Measurements from ENCODE around the gene TBX2. TPM values are rescaled to one million over a fixed set of nuclear protein-coding genes. Genes with fewer than 3 reads are reported as not detected.
A peak's percentile ranks its signal among the peaks of the same experiment; 100 is the strongest.

Gene TBX2
- total and polyA plus RNA-seq, 2 donors, result 2.1 to 3.2 TPM

GRCh38 chr17:61392679-61393078 lies 7.0 kb upstream of the TBX2 start:
- WGBS, result 93% methylated on average over 3 of the region's 3 CpGs
- no peak for DNase-seq (ENCODE audit: low read depth in 6 of 9, low spot score in 9 of 9)
- H3K9me3 ChIP-seq (ENCODE audit: control insufficient read depth in 2 of 2, insufficient read depth in 1 of 2, low read length in 1 of 2), result no peaks in the 10 kb centered on the region
- peaks cover 0 to 6% of the 10 kb centered on the region in 2 donors for H3K4me1 ChIP-seq (ENCODE audit: control insufficient read depth in 2 of 2, insufficient read depth in 2 of 2, low read length in 2 of 2)
- H3K27me3 ChIP-seq (ENCODE audit: control insufficient read depth in 2 of 2, insufficient read depth in 1 of 2, low read length in 1 of 2), result peaks cover 35 to 85% of the 10 kb centered on the region in 2 donors
- no peaks in the 10 kb centered on the region for H3K36me3 ChIP-seq (ENCODE audit: control insufficient read depth in 2 of 2, insufficient read depth in 2 of 2, low read length in 1 of 2)
- H3K4me3 ChIP-seq (ENCODE audit: low read length in 2 of 2), result no peak overlapping the region
- no peak overlapping the region for H3K27ac ChIP-seq (ENCODE audit: low read depth in 1 of 2, low read length in 1 of 2)

- DNase-seq (ENCODE audit: low read depth in 6 of 9, low spot score in 9 of 9), result no peak
- 90% methylated on average over 3 of the region's 3 CpGs for WGBS
- Histone ChIP-seq H3K36me3 (ENCODE audit: control insufficient read depth in 2 of 2, insufficient read depth in 2 of 2, low read length in 1 of 2) (no peaks in the 10 kb centered on the region), H3K4me1 (ENCODE audit: control insufficient read depth in 2 of 2, insufficient read depth in 2 of 2, low read length in 2 of 2) (peaks cover 0 to 10% of the 10 kb centered on the region in 2 donors), H3K4me3 (ENCODE audit: low read length in 2 of 2) (no peak overlapping the region), H3K27ac (ENCODE audit: low read depth in 1 of 2, low read length in 1 of 2) (no peak overlapping the region), H3K27me3 (ENCODE audit: control insufficient read depth in 2 of 2, insufficient read depth in 1 of 2, low read length in 1 of 2) (peaks cover 44 to 94% of the 10 kb centered on the region in 2 donors), H3K9me3 (ENCODE audit: control insufficient read depth in 2 of 2, insufficient read depth in 1 of 2, low read length in 1 of 2) (no peaks in the 10 kb centered on the region)
Measured at GRCh38 chr17:61393550-61393903, 6.1 kb upstream of the TBX2 start.

- DNase-seq (ENCODE audit: low read depth in 6 of 9, low spot score in 9 of 9), result no peak
- Histone ChIP-seq H3K27ac (ENCODE audit: low read depth in 1 of 2, low read length in 1 of 2) (no peak overlapping the region), H3K4me1 (ENCODE audit: control insufficient read depth in 2 of 2, insufficient read depth in 2 of 2, low read length in 2 of 2) (peaks cover 0 to 14% of the 10 kb centered on the region in 2 donors), H3K9me3 (ENCODE audit: control insufficient read depth in 2 of 2, insufficient read depth in 1 of 2, low read length in 1 of 2) (no peaks in the 10 kb centered on the region), H3K36me3 (ENCODE audit: control insufficient read depth in 2 of 2, insufficient read depth in 2 of 2, low read length in 1 of 2) (no peaks in the 10 kb centered on the region), H3K4me3 (ENCODE audit: low read length in 2 of 2) (no peak overlapping the region), H3K27me3 (ENCODE audit: control insufficient read depth in 2 of 2, insufficient read depth in 1 of 2, low read length in 1 of 2) (peaks cover 49 to 99% of the 10 kb centered on the region in 2 donors)
- 92% methylated on average over 7 of the region's 7 CpGs for WGBS
Measured at GRCh38 chr17:61393904-61394629, 5.6 kb upstream of the TBX2 start.

GRCh38 chr17:61394630-61395408 lies 4.8 kb upstream of the TBX2 start:
- H3K9me3 ChIP-seq (ENCODE audit: control insufficient read depth in 2 of 2, insufficient read depth in 1 of 2, low read length in 1 of 2), result no peaks in the 10 kb centered on the region
- WGBS, result 90% methylated on average over 10 of the region's 10 CpGs
- H3K27ac ChIP-seq (ENCODE audit: low read depth in 1 of 2, low read length in 1 of 2), result no peak overlapping the region
- peaks cover 0 to 12% of the 10 kb centered on the region in 2 donors for H3K4me1 ChIP-seq (ENCODE audit: control insufficient read depth in 2 of 2, insufficient read depth in 2 of 2, low read length in 2 of 2)
- no peak overlapping the region for H3K4me3 ChIP-seq (ENCODE audit: low read length in 2 of 2)
- H3K36me3 ChIP-seq (ENCODE audit: control insufficient read depth in 2 of 2, insufficient read depth in 2 of 2, low read length in 1 of 2), result no peaks in the 10 kb centered on the region
- DNase-seq (ENCODE audit: low read depth in 6 of 9, low spot score in 9 of 9), result no peak
- H3K27me3 ChIP-seq (ENCODE audit: control insufficient read depth in 2 of 2, insufficient read depth in 1 of 2, low read length in 1 of 2), result peaks cover 57 to 100% of the 10 kb centered on the region in 2 donors

GRCh38 chr17:61395409-61395982 lies 4.1 kb upstream of the TBX2 start:
- H3K4me1 ChIP-seq (ENCODE audit: control insufficient read depth in 2 of 2, insufficient read depth in 2 of 2, low read length in 2 of 2), result peaks cover 0 to 12% of the 10 kb centered on the region in 2 donors
- H3K4me3 ChIP-seq (ENCODE audit: low read length in 2 of 2), result no peak overlapping the region
- H3K27ac ChIP-seq (ENCODE audit: low read depth in 1 of 2, low read length in 1 of 2), result no peak overlapping the region
- no peak for DNase-seq (ENCODE audit: low read depth in 6 of 9, low spot score in 9 of 9)
- peaks cover 63 to 98% of the 10 kb centered on the region in 2 donors for H3K27me3 ChIP-seq (ENCODE audit: control insufficient read depth in 2 of 2, insufficient read depth in 1 of 2, low read length in 1 of 2)
- H3K36me3 ChIP-seq (ENCODE audit: control insufficient read depth in 2 of 2, insufficient read depth in 2 of 2, low read length in 1 of 2), result no peaks in the 10 kb centered on the region
- H3K9me3 ChIP-seq (ENCODE audit: control insufficient read depth in 2 of 2, insufficient read depth in 1 of 2, low read length in 1 of 2), result no peaks in the 10 kb centered on the region
- WGBS, result 31% methylated on average over 38 of the region's 38 CpGs

GRCh38 chr17:61395983-61396585 lies 3.6 kb upstream of the TBX2 start:
- 9% methylated on average over 63 of the region's 63 CpGs for WGBS
- Histone ChIP-seq H3K36me3 (ENCODE audit: control insufficient read depth in 2 of 2, insufficient read depth in 2 of 2, low read length in 1 of 2) (no peaks in the 10 kb centered on the region), H3K4me3 (ENCODE audit: low read length in 2 of 2) (no peak overlapping the region), H3K27ac (ENCODE audit: low read depth in 1 of 2, low read length in 1 of 2) (no peak overlapping the region), H3K9me3 (ENCODE audit: control insufficient read depth in 2 of 2, insufficient read depth in 1 of 2, low read length in 1 of 2) (no peaks in the 10 kb centered on the region), H3K27me3 (ENCODE audit: control insufficient read depth in 2 of 2, insufficient read depth in 1 of 2, low read length in 1 of 2) (peaks cover 67 to 98% of the 10 kb centered on the region in 2 donors), H3K4me1 (ENCODE audit: control insufficient read depth in 2 of 2, insufficient read depth in 2 of 2, low read length in 2 of 2) (peaks cover 0 to 12% of the 10 kb centered on the region in 2 donors)
- no peak for DNase-seq (ENCODE audit: low read depth in 6 of 9, low spot score in 9 of 9)

GRCh38 chr17:61396586-61397085 lies 3.0 kb upstream of the TBX2 start:
- H3K4me1 ChIP-seq (ENCODE audit: control insufficient read depth in 2 of 2, insufficient read depth in 2 of 2, low read length in 2 of 2), result peaks cover 0 to 12% of the 10 kb centered on the region in 2 donors
- 9% methylated on average over 46 of the region's 46 CpGs for WGBS
- DNase-seq (ENCODE audit: low read depth in 6 of 9, low spot score in 9 of 9), result no peak
- peaks cover 73 to 98% of the 10 kb centered on the region in 2 donors for H3K27me3 ChIP-seq (ENCODE audit: control insufficient read depth in 2 of 2, insufficient read depth in 1 of 2, low read length in 1 of 2)
- peaks cover 0 to 1% of the 10 kb centered on the region in 2 donors for H3K9me3 ChIP-seq (ENCODE audit: control insufficient read depth in 2 of 2, insufficient read depth in 1 of 2, low read length in 1 of 2)
- H3K4me3 ChIP-seq (ENCODE audit: low read length in 2 of 2), result no peak overlapping the region
- no peaks in the 10 kb centered on the region for H3K36me3 ChIP-seq (ENCODE audit: control insufficient read depth in 2 of 2, insufficient read depth in 2 of 2, low read length in 1 of 2)
- H3K27ac ChIP-seq (ENCODE audit: low read depth in 1 of 2, low read length in 1 of 2), result peak overlapping the region in 1 of 2 donors; percentile 38

GRCh38 chr17:61397086-61397842 lies 2.4 kb upstream of the TBX2 start:
- WGBS, result 4% methylated on average over 66 of the region's 67 CpGs
- Histone ChIP-seq H3K9me3 (ENCODE audit: control insufficient read depth in 2 of 2, insufficient read depth in 1 of 2, low read length in 1 of 2) (peaks cover 0 to 1% of the 10 kb centered on the region in 2 donors), H3K36me3 (ENCODE audit: control insufficient read depth in 2 of 2, insufficient read depth in 2 of 2, low read length in 1 of 2) (no peaks in the 10 kb centered on the region), H3K27ac (ENCODE audit: low read depth in 1 of 2, low read length in 1 of 2) (no peak overlapping the region), H3K4me1 (ENCODE audit: control insufficient read depth in 2 of 2, insufficient read depth in 2 of 2, low read length in 2 of 2) (peaks cover 0 to 12% of the 10 kb centered on the region in 2 donors), H3K27me3 (ENCODE audit: control insufficient read depth in 2 of 2, insufficient read depth in 1 of 2, low read length in 1 of 2) (peaks cover 79 to 98% of the 10 kb centered on the region in 2 donors), H3K4me3 (ENCODE audit: low read length in 2 of 2) (no peak overlapping the region)
- DNase-seq (ENCODE audit: low read depth in 6 of 9, low spot score in 9 of 9), result no peak

Data from thymus (tissue), 11 donors.